Fibroblast of lung (primary cell): Measurements from ENCODE around the gene COL28A1. TPM values are rescaled to one million over a fixed set of nuclear protein-coding genes. Genes with fewer than 3 reads are reported as not detected.

Source experiments
- DNase-seq, 2 donors: peaks; one replicate each; pipeline versions ENCODE4 v3.0.0 to v3.0.0-alpha.2; 2010; ENCODE audit warnings: low read depth in 2 of 2
- H2AFZ ChIP-seq: 2 replicates; pipeline ENCODE4 v1.5.1; 2012; ENCODE audit warnings: low read length, control low read depth, inconsistent platforms
- H3K27ac ChIP-seq: 2 replicates; pipeline ENCODE4 v1.5.1; 2011; ENCODE audit warnings: low read length, control low read depth; ENCODE audit not compliant: insufficient read depth
- H3K27me3 ChIP-seq: 2 replicates; pipeline ENCODE4 v1.5.1; 2011; ENCODE audit warnings: mild to moderate bottlenecking, low read length; ENCODE audit not compliant: control insufficient read depth, insufficient read depth
- H3K36me3 ChIP-seq: 2 replicates; pipeline ENCODE4 v1.5.1; 2011; ENCODE audit warnings: low read length; ENCODE audit not compliant: control insufficient read depth, insufficient read depth
- H3K4me1 ChIP-seq: 2 replicates; pipeline ENCODE4 v1.5.1; 2011; ENCODE audit warnings: low read length; ENCODE audit not compliant: control insufficient read depth, insufficient read depth; ENCODE audit errors: extremely low read depth
- H3K4me2 ChIP-seq: 2 replicates; pipeline ENCODE4 v1.5.1; 2011; ENCODE audit warnings: low read length, control low read depth; ENCODE audit not compliant: insufficient read depth; ENCODE audit errors: extremely low read depth
- H3K4me3 ChIP-seq, 4 experiments: fragments of 200-600 bp in 1 of 4; sonication (generic) in 1 of 4; replicated peaks in 1 of 4; 2 replicates each; pipeline ENCODE4 v1.5.1; 2011 to 2016; ENCODE audit warnings: low read length in 4 of 4, low read depth in 3 of 4, mild to moderate bottlenecking in 3 of 4, control low read depth in 2 of 4, inconsistent platforms in 1 of 4, mixed read lengths in 1 of 4; ENCODE audit not compliant: insufficient read depth in 1 of 4; ENCODE audit errors: control extremely low read depth in 1 of 4
- H3K79me2 ChIP-seq: 2 replicates; pipeline ENCODE4 v1.5.1; 2012; ENCODE audit warnings: mild to moderate bottlenecking, low read length, inconsistent platforms; ENCODE audit not compliant: control insufficient read depth, insufficient read depth
- H3K9ac ChIP-seq: 2 replicates; pipeline ENCODE4 v1.5.1; 2011; ENCODE audit warnings: mild to moderate bottlenecking, low read length, control low read depth; ENCODE audit not compliant: insufficient read depth
- H3K9me3 ChIP-seq: 2 replicates; pipeline ENCODE4 v1.5.1; 2012; ENCODE audit warnings: low read depth, low read length; ENCODE audit not compliant: control insufficient read depth, insufficient read depth
- H4K20me1 ChIP-seq: 2 replicates; pipeline ENCODE4 v1.5.1; 2011; ENCODE audit warnings: low read length; ENCODE audit not compliant: control insufficient read depth, insufficient read depth; ENCODE audit errors: extremely low read depth
- CTCF ChIP-seq, 2 donors: IDR thresholded peaks in 1 of 2; conservative IDR thresholded peaks in 1 of 2; 1 replicate in 1 of 2; 2 replicates in 1 of 2; pipeline ENCODE4 v1.5.1; 2011 to 2012; ENCODE audit warnings: low read length in 2 of 2, control low read depth in 1 of 2, inconsistent platforms in 1 of 2, low read depth in 1 of 2, mild to moderate bottlenecking in 1 of 2
- EZH2 ChIP-seq: IDR thresholded peaks from 2 replicates; pipeline ENCODE4 v1.5.1; 2012; ENCODE audit warnings: low read length, control low read depth, mild to moderate bottlenecking; ENCODE audit errors: missing control alignments
- polyA plus RNA-seq, 2 donors: library from polyadenylated mRNA; depleted of rRNA in 1 of 2; stranded (reverse) in 1 of 2; unstranded in 1 of 2; fragments of >200 nt; gene quantifications; 2 replicates each; pipeline ENCODE4 v1.2.1, GENCODE V29; 2011 to 2012; ENCODE audit warnings: missing spikeins in 1 of 2
- total RNA-seq: library from RNA; depleted of rRNA; stranded (reverse); fragments of >200 nt; gene quantifications from 2 replicates; pipeline ENCODE4 v1.2.1, GENCODE V29; 2014

COL28A1 gene
- total and polyA plus RNA-seq, 2 donors (not counting 1 experiment from before 2014, with no cell fraction given) = 0.01 to 0.17 TPM

DNA sequence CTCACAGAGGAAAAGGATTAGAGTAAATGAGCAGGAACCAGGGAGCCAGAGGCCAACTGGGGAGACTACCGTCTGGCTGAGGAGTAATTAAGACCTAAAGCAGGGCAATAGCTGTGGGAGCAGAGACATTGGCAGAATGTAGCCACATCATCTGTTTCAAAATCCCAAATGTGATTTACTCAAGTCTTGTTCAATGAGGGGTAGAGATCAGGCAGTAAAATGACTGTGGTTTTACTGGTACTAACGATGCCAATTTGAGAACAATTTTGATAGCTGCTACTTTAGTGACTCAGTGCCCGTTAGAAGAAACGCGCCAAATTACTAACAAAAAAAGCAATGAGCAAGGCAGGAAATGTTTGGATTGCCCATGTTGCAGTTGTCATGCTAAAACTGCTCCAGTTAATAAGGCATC is 18.4 kb upstream of the COL28A1 start:
- no peak overlapping the region for H2AFZ ChIP-seq
- no peak overlapping the region for H3K9ac ChIP-seq
- no peak overlapping the region for H3K27ac ChIP-seq
- H3K4me2 ChIP-seq = no peak overlapping the region
- H3K4me1 ChIP-seq = no peaks in the 10 kb centered on the region
- H3K4me3 ChIP-seq = no peak overlapping the region
- DNase-seq = peak; percentile 66 to 90
- TF ChIP-seq CTCF (conservative IDR thresholded peaks at IDR 0.05 in 1 of 2, IDR thresholded peaks at IDR 0.05 in 1 of 2; ENCODE audit: low read depth in 1 of 2, low read length in 2 of 2) = no peak
- TF ChIP-seq EZH2 = no peak
- no peaks in the 10 kb centered on the region for H3K27me3 ChIP-seq
- H3K36me3 ChIP-seq = no peaks in the 10 kb centered on the region
- no peaks in the 10 kb centered on the region for H3K79me2 ChIP-seq
- no peaks in the 10 kb centered on the region for H4K20me1 ChIP-seq
- no peaks in the 10 kb centered on the region for H3K9me3 ChIP-seq

DNA sequence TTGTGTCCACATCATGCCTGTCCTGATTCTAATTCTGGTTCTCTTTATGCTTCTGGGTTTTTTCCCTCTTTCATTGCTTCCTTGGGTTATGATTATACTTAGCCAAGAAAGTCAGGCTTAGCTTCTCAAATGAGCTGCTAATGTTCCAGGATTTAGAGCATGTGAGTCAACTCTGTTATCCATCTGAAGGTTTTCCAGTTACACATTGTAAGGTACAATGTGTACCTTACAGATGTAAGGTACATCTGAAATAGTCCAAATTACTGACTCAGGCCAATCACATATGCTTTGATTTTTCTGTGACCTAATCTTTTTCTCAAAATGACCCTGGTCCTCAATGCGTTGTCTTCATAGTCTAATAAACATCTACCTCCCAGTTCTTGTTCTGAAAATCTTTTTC is 17.7 kb upstream of the COL28A1 start:
- no peaks in the 10 kb centered on the region for H4K20me1 ChIP-seq
- H3K4me2 ChIP-seq = no peak overlapping the region
- H3K4me1 ChIP-seq = no peaks in the 10 kb centered on the region
- TF ChIP-seq EZH2 = no peak
- no peak overlapping the region for H3K4me3 ChIP-seq
- H3K79me2 ChIP-seq = no peaks in the 10 kb centered on the region
- no peak overlapping the region for H2AFZ ChIP-seq
- no peak for DNase-seq
- H3K9me3 ChIP-seq = no peaks in the 10 kb centered on the region
- H3K27me3 ChIP-seq = no peaks in the 10 kb centered on the region
- no peak overlapping the region for H3K9ac ChIP-seq
- H3K36me3 ChIP-seq = no peaks in the 10 kb centered on the region
- H3K27ac ChIP-seq = no peak overlapping the region

- no peak overlapping the region for H2AFZ ChIP-seq
- no peak for TF ChIP-seq CTCF (conservative IDR thresholded peaks at IDR 0.05 in 1 of 2, IDR thresholded peaks at IDR 0.05 in 1 of 2; ENCODE audit: low read depth in 1 of 2, low read length in 2 of 2)
- no peak for TF ChIP-seq EZH2
- no peak overlapping the region for H3K27ac ChIP-seq
- no peak overlapping the region for H3K4me2 ChIP-seq
- H3K9ac ChIP-seq = no peak overlapping the region
- no peak overlapping the region for H3K4me3 ChIP-seq
- no peaks in the 10 kb centered on the region for H3K36me3 ChIP-seq
- H4K20me1 ChIP-seq = no peaks in the 10 kb centered on the region
- H3K79me2 ChIP-seq = no peaks in the 10 kb centered on the region
- no peaks in the 10 kb centered on the region for H3K4me1 ChIP-seq
- H3K9me3 ChIP-seq = no peaks in the 10 kb centered on the region
- no peaks in the 10 kb centered on the region for H3K27me3 ChIP-seq
- DNase-seq = no peak
Observed at GRCh38 chr7:7552199-7552598, 16.5 kb upstream of the COL28A1 start.
